ENCODE data around the gene C19orf81.

C19orf81 gene

GRCh38 chr19:50706387-50706786, 57.1 kb downstream of the C19orf81 start:
- Histone ChIP-seq H3K27me3 (ENCODE audit: insufficient read depth, low read length) (no peaks in the 10 kb centered on the region; the same call in 1 of the 2 replicates), H3K4me2 (ENCODE audit: low read length) (no peak overlapping the region), H3K4me3 (ENCODE audit: low read depth, low read length, poor library complexity, severe bottlenecking) (no peak overlapping the region), H3K36me3 (ENCODE audit: insufficient read depth, low read length) (no peaks in the 10 kb centered on the region), H2AFZ (ENCODE audit: low read length) (no peak overlapping the region), H3K4me1 (ENCODE audit: insufficient read depth, low read length, severe bottlenecking) (no peaks in the 10 kb centered on the region), H3K9ac (ENCODE audit: low read length) (no peak overlapping the region), H3K79me2 (ENCODE audit: insufficient read depth, low read length) (no peaks in the 10 kb centered on the region), H3K9me2 (ENCODE audit: low read depth, low read length) (no peaks in the 10 kb centered on the region), H3F3A (ENCODE audit: insufficient read depth, low read length) (no peaks in the 10 kb centered on the region), H3K27ac (ENCODE audit: low read depth, low read length, poor library complexity, severe bottlenecking) (no peak overlapping the region), H3K9me3 (ENCODE audit: low read length) (no peaks in the 10 kb centered on the region), H4K20me1 (ENCODE audit: insufficient read depth, low read length) (no peaks in the 10 kb centered on the region)
- TF ChIP-seq CTCF (IDR thresholded peaks at IDR 0.05; ENCODE audit: low read length) (no peak), EZH2 (IDR thresholded peaks at IDR 0.05; ENCODE audit: borderline replicate concordance, low read length) (no peak)

- Histone ChIP-seq H3K4me2 (ENCODE audit: low read length) (no peak overlapping the region), H3K27ac (ENCODE audit: low read depth, low read length, poor library complexity, severe bottlenecking) (no peak overlapping the region), H3K9me2 (ENCODE audit: low read depth, low read length) (no peaks in the 10 kb centered on the region), H3K9me3 (ENCODE audit: low read length) (no peaks in the 10 kb centered on the region), H3K9ac (ENCODE audit: low read length) (no peak overlapping the region), H3K4me1 (ENCODE audit: insufficient read depth, low read length, severe bottlenecking) (no peaks in the 10 kb centered on the region), H3K36me3 (ENCODE audit: insufficient read depth, low read length) (no peaks in the 10 kb centered on the region), H3K79me2 (ENCODE audit: insufficient read depth, low read length) (no peaks in the 10 kb centered on the region), H4K20me1 (ENCODE audit: insufficient read depth, low read length) (no peaks in the 10 kb centered on the region), H3K27me3 (ENCODE audit: insufficient read depth, low read length) (no peaks in the 10 kb centered on the region; the same call in 1 of the 2 replicates), H3K4me3 (ENCODE audit: low read depth, low read length, poor library complexity, severe bottlenecking) (no peak overlapping the region), H3F3A (ENCODE audit: insufficient read depth, low read length) (no peaks in the 10 kb centered on the region), H2AFZ (ENCODE audit: low read length) (no peak overlapping the region)
- no peak for TF ChIP-seq EZH2 (IDR thresholded peaks at IDR 0.05; ENCODE audit: borderline replicate concordance, low read length)
- no peak for TF ChIP-seq CTCF (IDR thresholded peaks at IDR 0.05; ENCODE audit: low read length)
These were observed 59.1 kb downstream of the C19orf81 start for GRCh38 chr19:50708179-50708879.
